ENCODE measurements around the gene SNF8. TPM values are rescaled to one million over a fixed set of nuclear protein-coding genes. Genes with fewer than 3 reads are reported as not detected.

The SNF8 gene
- polyA plus RNA-seq, 1 donor from 2014 or later = 171 TPM

- Histone ChIP-seq H3F3A (ENCODE audit: insufficient read depth, low read length, poor library complexity, severe bottlenecking) (no peaks in the 10 kb centered on the region), H3K27ac (ENCODE audit: low read length) (no peak overlapping the region), H3K9me3 (ENCODE audit: low read length) (no peaks in the 10 kb centered on the region), H3K4me3 (ENCODE audit: low read length) (no peak overlapping the region), H2AFZ (ENCODE audit: low read depth, low read length) (no peak overlapping the region), H3K27me3 (ENCODE audit: insufficient read depth, low read depth, low read length) (no peaks in the 10 kb centered on the region), H3K9me2 (ENCODE audit: insufficient read depth, low read length) (no peaks in the 10 kb centered on the region), H3K9ac (ENCODE audit: low read length) (no peak overlapping the region), H3K79me2 (replicated peaks; ENCODE audit: insufficient read depth, low read length) (no peaks in the 10 kb centered on the region), H4K20me1 (ENCODE audit: insufficient read depth) (no peaks in the 10 kb centered on the region), H3K36me3 (ENCODE audit: insufficient read depth, low read length) (peaks cover 11% of the 10 kb centered on the region), H3K4me2 (ENCODE audit: low read length) (no peak overlapping the region)
- TF ChIP-seq EP300 (conservative IDR thresholded peaks at IDR 0.05; ENCODE audit: poor library complexity, severe bottlenecking) = no peak
- TF ChIP-seq POLR2AphosphoS5 (IDR thresholded peaks at IDR 0.05) = no peak
- TF ChIP-seq MXI1 (conservative IDR thresholded peaks at IDR 0.05; ENCODE audit: poor library complexity, severe bottlenecking) = no peak
- no peak for TF ChIP-seq SMC3 (conservative IDR thresholded peaks at IDR 0.05; ENCODE audit: poor library complexity)
- TF ChIP-seq CTCF (IDR thresholded peaks at IDR 0.05; ENCODE audit: poor library complexity, severe bottlenecking) = no peak
Observed at GRCh38 chr17:48930435-48930873, 14.2 kb downstream of the SNF8 start.

GRCh38 chr17:48929812-48930165 lies 14.9 kb downstream of the SNF8 start:
- no peak overlapping the region for H3K4me3 ChIP-seq (ENCODE audit: low read length)
- H3K4me2 ChIP-seq (ENCODE audit: low read length) = no peak overlapping the region
- no peak overlapping the region for H3K9ac ChIP-seq (ENCODE audit: low read length)
- H3K79me2 ChIP-seq (replicated peaks; ENCODE audit: insufficient read depth, low read length) = no peaks in the 10 kb centered on the region
- no peak overlapping the region for H3K27ac ChIP-seq (ENCODE audit: low read length)
- TF ChIP-seq TAF1 (IDR thresholded peaks at IDR 0.05; ENCODE audit: low read depth) (no peak), REST (IDR thresholded peaks at IDR 0.05; ENCODE audit: borderline replicate concordance) (no peak)
- no peak overlapping the region for H2AFZ ChIP-seq (ENCODE audit: low read depth, low read length)
- no peaks in the 10 kb centered on the region for H3K27me3 ChIP-seq (ENCODE audit: insufficient read depth, low read depth, low read length)
- H3K9me2 ChIP-seq (ENCODE audit: insufficient read depth, low read length) = no peaks in the 10 kb centered on the region
- H3F3A ChIP-seq (ENCODE audit: insufficient read depth, low read length, poor library complexity, severe bottlenecking) = no peaks in the 10 kb centered on the region
- H4K20me1 ChIP-seq (ENCODE audit: insufficient read depth) = no peaks in the 10 kb centered on the region
- H3K36me3 ChIP-seq (ENCODE audit: insufficient read depth, low read length) = peaks cover 11% of the 10 kb centered on the region
- no peaks in the 10 kb centered on the region for H3K9me3 ChIP-seq (ENCODE audit: low read length)

- H3K36me3 ChIP-seq (ENCODE audit: insufficient read depth, low read length) = peaks cover 11% of the 10 kb centered on the region
- no peaks in the 10 kb centered on the region for H3K9me3 ChIP-seq (ENCODE audit: low read length)
- no peaks in the 10 kb centered on the region for H3K9me2 ChIP-seq (ENCODE audit: insufficient read depth, low read length)
- H2AFZ ChIP-seq (ENCODE audit: low read depth, low read length) = no peak overlapping the region
- H3K27me3 ChIP-seq (ENCODE audit: insufficient read depth, low read depth, low read length) = no peaks in the 10 kb centered on the region
- no peak overlapping the region for H3K4me3 ChIP-seq (ENCODE audit: low read length)
- no peaks in the 10 kb centered on the region for H4K20me1 ChIP-seq (ENCODE audit: insufficient read depth)
- H3K79me2 ChIP-seq (replicated peaks; ENCODE audit: insufficient read depth, low read length) = no peaks in the 10 kb centered on the region
- no peak overlapping the region for H3K4me2 ChIP-seq (ENCODE audit: low read length)
- no peak overlapping the region for H3K27ac ChIP-seq (ENCODE audit: low read length)
- no peaks in the 10 kb centered on the region for H3F3A ChIP-seq (ENCODE audit: insufficient read depth, low read length, poor library complexity, severe bottlenecking)
- H3K9ac ChIP-seq (ENCODE audit: low read length) = no peak overlapping the region
- TF ChIP-seq CTCF (IDR thresholded peaks at IDR 0.05; ENCODE audit: poor library complexity, severe bottlenecking) (no peak), POLR2AphosphoS5 (IDR thresholded peaks at IDR 0.05) (no peak), REST (IDR thresholded peaks at IDR 0.05; ENCODE audit: borderline replicate concordance) (no peak), TAF1 (IDR thresholded peaks at IDR 0.05; ENCODE audit: low read depth) (no peak), RAD21 (conservative IDR thresholded peaks at IDR 0.05) (no peak), EZH2 (IDR thresholded peaks at IDR 0.05; ENCODE audit: borderline replicate concordance, insufficient read depth, low read length, poor library complexity, severe bottlenecking) (no peak), MXI1 (conservative IDR thresholded peaks at IDR 0.05; ENCODE audit: poor library complexity, severe bottlenecking) (no peak), EP300 (conservative IDR thresholded peaks at IDR 0.05; ENCODE audit: poor library complexity, severe bottlenecking) (no peak)
Observed at GRCh38 chr17:48928876-48929811, 15.5 kb downstream of the SNF8 start.
